GM12865 (cell line): ENCODE data around the gene SLC6A6.

ENCODE experiments used
- DNase-seq: peaks from one replicate; pipeline ENCODE4 v3.0.0; 2010; ENCODE audit warnings: low read depth
- H3K4me3 ChIP-seq: 2 replicates; pipeline ENCODE4 v1.5.1; 2011; ENCODE audit warnings: mild to moderate bottlenecking, low read depth, low read length, control low read depth
- CTCF ChIP-seq: IDR thresholded peaks from 2 replicates; pipeline ENCODE4 v1.5.1; 2011; ENCODE audit warnings: low read length, control low read depth, low read depth, inconsistent platforms; ENCODE audit not compliant: insufficient read depth; ENCODE audit errors: missing control alignments

SLC6A6 gene

GRCh38 chr3:14372587-14372986 is 29.8 kb upstream of the SLC6A6 start:
- H3K4me3 ChIP-seq = no peak overlapping the region
- no peak for TF ChIP-seq CTCF
- no peak for DNase-seq

GRCh38 chr3:14373753-14374376 is 28.5 kb upstream of the SLC6A6 start:
- no peak overlapping the region for H3K4me3 ChIP-seq
- TF ChIP-seq CTCF = no peak
- no peak for DNase-seq

- DNase-seq = no peak
- TF ChIP-seq CTCF = no peak
- H3K4me3 ChIP-seq = no peak overlapping the region
These were observed 27.9 kb upstream of the SLC6A6 start for GRCh38 chr3:14374444-14374883.

GRCh38 chr3:14375192-14375591 is 27.2 kb upstream of the SLC6A6 start:
- no peak for TF ChIP-seq CTCF
- DNase-seq = no peak
- no peak overlapping the region for H3K4me3 ChIP-seq

GRCh38 chr3:14376348-14377043 is 25.9 kb upstream of the SLC6A6 start:
- H3K4me3 ChIP-seq = no peak overlapping the region
- DNase-seq = no peak
- TF ChIP-seq CTCF = no peak

GRCh38 chr3:14377044-14377837 is 25.2 kb upstream of the SLC6A6 start:
- DNase-seq = no peak
- H3K4me3 ChIP-seq = no peak overlapping the region

More at GRCh38 chr3:14377044-14377837, 25.2 kb upstream of the SLC6A6 start:
- no peak for TF ChIP-seq CTCF
